Muscle layer of duodenum (tissue), 2 donors: Measurements from ENCODE around the gene IL34.
"Not testable (repeated sequence)": the region's sequence is repeated elsewhere in the genome, so short reads cannot be mapped to it uniquely, and the experiment has no call there.

Experiments used
- H3K27ac ChIP-seq: one replicate; pipeline ENCODE4 v1.7.0; 2013; ENCODE audit warnings: mild to moderate bottlenecking, low read length
- H3K27me3 ChIP-seq: one replicate; pipeline ENCODE4 v1.7.0; 2013; ENCODE audit warnings: low read depth, mild to moderate bottlenecking, control low read depth, low read length
- H3K36me3 ChIP-seq, 2 donors: one replicate each; pipeline ENCODE4 v1.7.0; 2013; ENCODE audit warnings: low read length in 2 of 2, control low read depth in 1 of 2, mild to moderate bottlenecking in 1 of 2; ENCODE audit not compliant: insufficient read depth in 2 of 2, control insufficient read depth in 1 of 2
- H3K4me1 ChIP-seq, 2 donors: one replicate each; pipeline ENCODE4 v1.7.0; 2013; ENCODE audit warnings: low read length in 2 of 2, mild to moderate bottlenecking in 2 of 2, control low read depth in 1 of 2, moderate library complexity in 1 of 2; ENCODE audit not compliant: insufficient read depth in 2 of 2, control insufficient read depth in 1 of 2
- H3K4me3 ChIP-seq, 2 donors: one replicate each; pipeline ENCODE4 v1.7.0; 2013; ENCODE audit warnings: low read length in 2 of 2, low read depth in 1 of 2, mild to moderate bottlenecking in 1 of 2
- H3K9me3 ChIP-seq, 2 donors: one replicate each; pipeline ENCODE4 v1.7.0; 2013; ENCODE audit warnings: low read length in 2 of 2, control low read depth in 1 of 2, mild to moderate bottlenecking in 1 of 2; ENCODE audit not compliant: control insufficient read depth in 1 of 2
- donor health status: healthy.

The IL34 gene

GRCh38 chr16:70634861-70635260 lies 11.5 kb upstream of the IL34 start:
- H3K27ac ChIP-seq = no peak overlapping the region
- peaks cover 5 to 9% of the 10 kb centered on the region in 2 donors for H3K4me1 ChIP-seq

GRCh38 chr16:70635336-70636016 lies 10.9 kb upstream of the IL34 start:
- Histone ChIP-seq H3K27ac (no peak overlapping the region), H3K36me3 (no peaks in the 10 kb centered on the region), H3K4me1 (peaks cover 5 to 9% of the 10 kb centered on the region in 2 donors), H3K4me3 (no peak overlapping the region), H3K27me3 (no peaks in the 10 kb centered on the region), H3K9me3 (peaks cover 0 to 6% of the 10 kb centered on the region in 2 donors)

More at GRCh38 chr16:70634861-70635260, 11.5 kb upstream of the IL34 start:
- Histone ChIP-seq H3K27me3 (no peaks in the 10 kb centered on the region), H3K4me3 (no peak overlapping the region), H3K9me3 (peaks cover 0 to 6% of the 10 kb centered on the region in 2 donors), H3K36me3 (no peaks in the 10 kb centered on the region)

- no peaks in the 10 kb centered on the region for H3K27me3 ChIP-seq
- no peaks in the 10 kb centered on the region for H3K36me3 ChIP-seq
- no peak overlapping the region for H3K4me3 ChIP-seq
- H3K27ac ChIP-seq = no peak overlapping the region
- no peaks in the 10 kb centered on the region for H3K9me3 ChIP-seq
- H3K4me1 ChIP-seq = peaks cover 5 to 9% of the 10 kb centered on the region in 2 donors
Observed at GRCh38 chr16:70638814-70639792, 7.3 kb upstream of the IL34 start.

- no peak overlapping the region for H3K4me3 ChIP-seq
- no peak overlapping the region for H3K27ac ChIP-seq
- no peaks in the 10 kb centered on the region for H3K9me3 ChIP-seq
- peaks cover 5 to 9% of the 10 kb centered on the region in 2 donors for H3K4me1 ChIP-seq
- no peaks in the 10 kb centered on the region for H3K27me3 ChIP-seq
- no peaks in the 10 kb centered on the region for H3K36me3 ChIP-seq
Observed at GRCh38 chr16:70642633-70643032, 3.7 kb upstream of the IL34 start.

- H3K9me3 ChIP-seq, H3K36me3 ChIP-seq, H3K4me3 ChIP-seq, H3K4me1 ChIP-seq, H3K27ac ChIP-seq, H3K27me3 ChIP-seq: not testable (repeated sequence)
Observed at GRCh38 chr16:70643264-70643663, 3.1 kb upstream of the IL34 start.

GRCh38 chr16:70644763-70645597 lies 1.4 kb upstream of the IL34 start:
- no peaks in the 10 kb centered on the region for H3K36me3 ChIP-seq
- no peaks in the 10 kb centered on the region for H3K9me3 ChIP-seq
- no peak overlapping the region for H3K27ac ChIP-seq
- no peaks in the 10 kb centered on the region for H3K27me3 ChIP-seq
- H3K4me1 ChIP-seq = no peaks in the 10 kb centered on the region
- no peak overlapping the region for H3K4me3 ChIP-seq

- H3K4me3 ChIP-seq = no peak overlapping the region
- H3K4me1 ChIP-seq = no peaks in the 10 kb centered on the region
- H3K27me3 ChIP-seq = no peaks in the 10 kb centered on the region
- no peak overlapping the region for H3K27ac ChIP-seq
- no peaks in the 10 kb centered on the region for H3K9me3 ChIP-seq
- no peaks in the 10 kb centered on the region for H3K36me3 ChIP-seq
Observed at GRCh38 chr16:70647441-70648359, 1.3 kb downstream of the IL34 start.

GRCh38 chr16:70648606-70649005 lies 2.2 kb downstream of the IL34 start:
- H3K27ac ChIP-seq = no peak overlapping the region
- no peaks in the 10 kb centered on the region for H3K27me3 ChIP-seq
- H3K9me3 ChIP-seq = no peaks in the 10 kb centered on the region
- no peak overlapping the region for H3K4me3 ChIP-seq
- H3K36me3 ChIP-seq = no peaks in the 10 kb centered on the region
- H3K4me1 ChIP-seq = no peaks in the 10 kb centered on the region

GRCh38 chr16:70649300-70649699 lies 2.9 kb downstream of the IL34 start:
- H3K4me1 ChIP-seq = peaks cover 0 to 5% of the 10 kb centered on the region in 2 donors
- no peak overlapping the region for H3K27ac ChIP-seq
- H3K9me3 ChIP-seq = no peaks in the 10 kb centered on the region
- no peak overlapping the region for H3K4me3 ChIP-seq
- H3K36me3 ChIP-seq = no peaks in the 10 kb centered on the region
- H3K27me3 ChIP-seq = no peaks in the 10 kb centered on the region

- Histone ChIP-seq H3K36me3 (no peaks in the 10 kb centered on the region), H3K4me1 (peaks cover 0 to 9% of the 10 kb centered on the region in 2 donors), H3K27me3 (no peaks in the 10 kb centered on the region), H3K9me3 (no peaks in the 10 kb centered on the region), H3K4me3 (no peak overlapping the region), H3K27ac (no peak overlapping the region)
Observed at GRCh38 chr16:70650216-70650615, 3.9 kb downstream of the IL34 start.
